Memory B cell (primary cell): Measurements from ENCODE around the gene SLC1A7.

Experiments
- ATAC-seq: fragments of 150-1000 bp; cut with Tn5 transposase; 2 replicates; pipeline ENCODE4 v1.10.0; 2021; ENCODE audit warnings: low read depth, mild to moderate bottlenecking, moderate library complexity
- DNase-seq, 2 donors: peaks; one replicate each; pipeline ENCODE4 v3.0.0; 2022; ENCODE audit warnings: low spot score in 2 of 2
- H3K27ac Mint-ChIP-seq: one replicate; pipeline ENCODE4 v1.8.0; 2022; ENCODE audit warnings: mild to moderate bottlenecking, moderate library complexity, mixed read lengths
- H3K27me3 Mint-ChIP-seq: one replicate; pipeline ENCODE4 v1.8.0; 2022; ENCODE audit warnings: mixed read lengths
- H3K36me3 Mint-ChIP-seq: one replicate; pipeline ENCODE4 v1.8.0; 2022; ENCODE audit warnings: mild to moderate bottlenecking, mixed read lengths
- H3K4me1 Mint-ChIP-seq: one replicate; pipeline ENCODE4 v1.8.0; 2022; ENCODE audit warnings: mixed read lengths
- H3K4me3 Mint-ChIP-seq: one replicate; pipeline ENCODE4 v1.8.0; 2022; ENCODE audit warnings: mild to moderate bottlenecking, moderate library complexity, mixed read lengths
- H3K9me3 Mint-ChIP-seq: one replicate; pipeline ENCODE4 v1.8.0; 2022; ENCODE audit warnings: mixed read lengths

SLC1A7 gene

GRCh38 chr1:53070621-53071020 is 71.8 kb downstream of the SLC1A7 start:
- ATAC-seq (no peak), DNase-seq (no peak)
- Mint-ChIP-seq H3K27me3 (peaks cover 12% of the 10 kb centered on the region), H3K4me1 (no peaks in the 10 kb centered on the region), H3K4me3 (no peak overlapping the region), H3K9me3 (no peaks in the 10 kb centered on the region), H3K36me3 (no peaks in the 10 kb centered on the region), H3K27ac (no peak overlapping the region)

DNA sequence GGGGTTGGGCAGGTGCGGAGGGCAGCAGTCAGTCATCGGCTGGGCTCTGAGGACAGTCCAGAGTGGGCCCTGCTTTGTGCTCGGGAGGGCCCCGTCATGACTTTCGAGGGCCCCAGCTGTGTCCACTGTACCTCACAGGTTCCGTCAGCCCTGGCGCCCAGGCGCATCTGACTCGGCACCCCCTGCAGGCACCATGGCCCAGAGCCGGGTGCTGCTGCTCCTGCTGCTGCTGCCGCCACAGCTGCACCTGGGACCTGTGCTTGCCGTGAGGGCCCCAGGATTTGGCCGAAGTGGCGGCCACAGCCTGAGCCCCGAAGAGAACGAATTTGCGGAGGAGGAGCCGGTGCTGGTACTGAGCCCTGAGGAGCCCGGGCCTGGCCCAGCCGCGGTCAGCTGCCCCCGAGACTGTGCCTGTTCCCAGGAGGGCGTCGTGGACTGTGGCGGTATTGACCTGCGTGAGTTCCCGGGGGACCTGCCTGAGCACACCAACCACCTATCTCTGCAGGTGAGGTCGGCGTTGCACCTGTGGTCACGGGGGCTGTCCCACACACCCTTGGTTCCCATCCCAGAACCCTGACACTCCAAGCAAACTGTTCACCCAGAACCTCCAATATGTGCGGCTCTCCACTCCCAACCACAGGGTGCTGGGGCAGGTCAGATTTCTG is 72.6 kb downstream of the SLC1A7 start:
- Mint-ChIP-seq H3K36me3 (no peaks in the 10 kb centered on the region), H3K9me3 (no peaks in the 10 kb centered on the region), H3K4me1 (no peaks in the 10 kb centered on the region), H3K27me3 (peaks cover 9% of the 10 kb centered on the region), H3K4me3 (no peak overlapping the region), H3K27ac (no peak overlapping the region)
- ATAC-seq (no peak), DNase-seq (no peak)

- ATAC-seq (no peak), DNase-seq (no peak)
- H3K27me3 Mint-ChIP-seq: peaks cover 9% of the 10 kb centered on the region
- H3K9me3 Mint-ChIP-seq: no peaks in the 10 kb centered on the region
- H3K27ac Mint-ChIP-seq: no peak overlapping the region
- no peak overlapping the region for H3K4me3 Mint-ChIP-seq
- H3K36me3 Mint-ChIP-seq: no peaks in the 10 kb centered on the region
- no peaks in the 10 kb centered on the region for H3K4me1 Mint-ChIP-seq
These were observed 73.2 kb downstream of the SLC1A7 start for GRCh38 chr1:53069265-53069662.

- no peak overlapping the region for H3K27ac Mint-ChIP-seq
- no peaks in the 10 kb centered on the region for H3K4me1 Mint-ChIP-seq
- ATAC-seq: no peak
- no peaks in the 10 kb centered on the region for H3K9me3 Mint-ChIP-seq
- no peak overlapping the region for H3K4me3 Mint-ChIP-seq
- H3K27me3 Mint-ChIP-seq: peaks cover 13% of the 10 kb centered on the region
- no peak for DNase-seq
- no peaks in the 10 kb centered on the region for H3K36me3 Mint-ChIP-seq
These were observed 73.9 kb downstream of the SLC1A7 start for GRCh38 chr1:53068314-53069099.

DNA sequence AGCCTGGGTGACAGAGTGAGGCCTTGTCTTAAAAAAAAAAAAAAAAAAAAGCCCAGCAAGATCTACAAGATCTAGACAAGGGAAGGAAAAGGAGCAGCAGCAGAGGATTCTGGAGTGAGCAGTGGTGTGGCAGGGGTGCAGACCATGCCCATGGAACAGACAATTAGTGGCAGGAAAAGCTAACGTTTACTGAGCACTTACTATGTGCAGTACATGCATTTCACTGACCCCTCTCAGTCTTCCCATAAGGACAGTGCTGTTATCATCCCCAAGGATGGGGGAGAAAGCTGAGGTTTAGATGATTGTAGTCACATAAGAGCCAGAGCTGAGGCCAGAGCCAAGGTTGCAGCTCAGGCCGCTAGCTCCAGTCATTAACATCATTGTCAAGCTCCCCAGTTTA is 74.6 kb downstream of the SLC1A7 start:
- H3K36me3 Mint-ChIP-seq: no peaks in the 10 kb centered on the region
- no peaks in the 10 kb centered on the region for H3K4me1 Mint-ChIP-seq
- ATAC-seq: no peak
- no peaks in the 10 kb centered on the region for H3K9me3 Mint-ChIP-seq
- no peak overlapping the region for H3K4me3 Mint-ChIP-seq
- peaks cover 16% of the 10 kb centered on the region for H3K27me3 Mint-ChIP-seq
- H3K27ac Mint-ChIP-seq: no peak overlapping the region
- DNase-seq: no peak

DNA sequence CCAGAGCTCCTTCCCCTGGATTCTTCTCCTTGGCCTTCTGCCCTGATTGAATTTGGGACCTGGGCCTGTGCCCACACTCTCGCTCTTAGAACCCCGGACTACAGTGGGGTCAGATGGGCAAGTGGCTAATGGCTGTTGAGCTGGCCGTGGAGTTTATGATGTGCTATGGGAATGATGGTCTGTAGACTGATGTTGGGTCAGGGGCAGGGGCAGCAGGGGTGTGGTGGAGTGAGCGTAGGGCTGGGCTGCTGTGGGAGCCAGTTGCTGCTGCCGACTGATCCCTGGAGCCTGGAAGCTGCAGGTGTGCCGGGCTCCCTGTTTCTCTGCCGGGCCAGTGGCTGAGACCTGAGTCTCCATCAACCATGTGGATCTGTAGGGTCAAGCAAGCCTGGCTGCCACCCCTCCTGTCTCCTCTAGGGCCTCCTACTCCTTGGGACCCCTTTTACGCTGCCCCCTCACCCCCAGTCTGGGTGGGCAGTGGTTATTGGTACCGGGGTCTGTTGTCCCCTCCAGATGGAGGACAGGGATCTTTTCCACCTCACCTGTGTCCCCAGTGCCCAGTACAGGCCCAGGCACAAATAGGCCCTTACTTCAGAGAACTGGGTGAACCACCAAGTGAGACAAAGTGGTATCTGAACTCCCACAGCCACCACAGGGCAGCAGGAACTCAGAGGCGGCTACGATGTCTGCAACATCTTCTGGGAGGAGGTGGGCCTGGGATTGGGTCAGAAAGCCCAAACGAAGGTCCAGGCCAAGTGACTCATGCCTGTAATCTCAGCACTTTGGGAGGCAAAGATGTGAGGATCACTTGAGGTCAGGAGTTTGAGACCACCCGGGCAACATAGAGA is 75.3 kb downstream of the SLC1A7 start:
- DNase-seq: no peak
- no peaks in the 10 kb centered on the region for H3K4me1 Mint-ChIP-seq

GRCh38 chr1:53066488-53066887 is 76.0 kb downstream of the SLC1A7 start:
- no peak overlapping the region for H3K4me3 Mint-ChIP-seq
- H3K36me3 Mint-ChIP-seq: no peaks in the 10 kb centered on the region
- DNase-seq: no peak
- ATAC-seq: no peak
- H3K27ac Mint-ChIP-seq: no peak overlapping the region
- no peaks in the 10 kb centered on the region for H3K4me1 Mint-ChIP-seq
- peaks cover 16% of the 10 kb centered on the region for H3K27me3 Mint-ChIP-seq
- no peaks in the 10 kb centered on the region for H3K9me3 Mint-ChIP-seq

More for the DNA sequence above, 75.3 kb downstream of the SLC1A7 start:
- H3K4me3 Mint-ChIP-seq: no peak overlapping the region
- H3K9me3 Mint-ChIP-seq: no peaks in the 10 kb centered on the region
- H3K36me3 Mint-ChIP-seq: no peaks in the 10 kb centered on the region
- ATAC-seq: no peak
- H3K27me3 Mint-ChIP-seq: peaks cover 16% of the 10 kb centered on the region
- H3K27ac Mint-ChIP-seq: no peak overlapping the region

DNA sequence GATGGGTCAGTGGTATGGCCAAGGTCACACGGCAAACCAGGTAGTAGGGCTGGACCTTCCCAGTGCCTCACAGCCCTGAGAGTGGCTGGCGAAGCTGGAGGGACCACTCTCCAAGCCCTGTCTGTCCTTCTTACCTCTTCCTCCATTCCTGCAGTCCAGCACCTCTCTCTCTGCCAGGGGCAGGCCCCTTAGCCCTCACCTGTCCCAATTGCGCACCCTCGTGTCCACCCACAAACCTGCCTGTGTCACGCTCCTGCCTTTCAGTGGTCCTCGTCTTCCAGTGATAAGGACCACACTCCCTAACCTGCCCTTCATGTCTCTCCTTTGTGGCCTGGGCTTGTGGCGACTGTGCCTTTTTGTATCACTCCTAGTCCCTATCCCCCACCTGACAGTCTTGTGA is 77.0 kb downstream of the SLC1A7 start:
- Mint-ChIP-seq H3K4me3 (no peak overlapping the region), H3K9me3 (no peaks in the 10 kb centered on the region), H3K27me3 (peaks cover 20% of the 10 kb centered on the region), H3K36me3 (no peaks in the 10 kb centered on the region), H3K4me1 (no peaks in the 10 kb centered on the region), H3K27ac (no peak overlapping the region)
- DNase-seq (no peak), ATAC-seq (no peak)

- ATAC-seq (no peak), DNase-seq (no peak)
- Mint-ChIP-seq H3K4me1 (no peaks in the 10 kb centered on the region), H3K9me3 (no peaks in the 10 kb centered on the region), H3K4me3 (no peak overlapping the region), H3K27me3 (peaks cover 22% of the 10 kb centered on the region), H3K27ac (no peak overlapping the region), H3K36me3 (no peaks in the 10 kb centered on the region)
These were observed 78.5 kb downstream of the SLC1A7 start for GRCh38 chr1:53063744-53064515.

GRCh38 chr1:53062708-53063591 is 79.5 kb downstream of the SLC1A7 start:
- Mint-ChIP-seq H3K27me3 (peaks cover 22% of the 10 kb centered on the region), H3K27ac (no peak overlapping the region), H3K4me3 (no peak overlapping the region), H3K9me3 (no peaks in the 10 kb centered on the region), H3K36me3 (no peaks in the 10 kb centered on the region), H3K4me1 (no peaks in the 10 kb centered on the region)
- DNase-seq (no peak), ATAC-seq (no peak)

GRCh38 chr1:53061859-53062707 is 80.4 kb downstream of the SLC1A7 start, which contains the start of gene PODN:
PODN (plus strand) TSS chr1:53062213; CDS start chr1:53069856, 7,643 bp downstream.
- H3K4me3 Mint-ChIP-seq: peak within 1 kb of the TSS; percentile 21
- H3K27ac Mint-ChIP-seq: no peak within 1 kb of the TSS
- H3K36me3 Mint-ChIP-seq: no peaks in the 10 kb centered on the region
- DNase-seq (no peak), ATAC-seq (no peak)
- H3K27me3 Mint-ChIP-seq: peaks cover 22% of the 10 kb centered on the region
- no peaks in the 10 kb centered on the region for H3K9me3 Mint-ChIP-seq
- no peaks in the 10 kb centered on the region for H3K4me1 Mint-ChIP-seq

DNA sequence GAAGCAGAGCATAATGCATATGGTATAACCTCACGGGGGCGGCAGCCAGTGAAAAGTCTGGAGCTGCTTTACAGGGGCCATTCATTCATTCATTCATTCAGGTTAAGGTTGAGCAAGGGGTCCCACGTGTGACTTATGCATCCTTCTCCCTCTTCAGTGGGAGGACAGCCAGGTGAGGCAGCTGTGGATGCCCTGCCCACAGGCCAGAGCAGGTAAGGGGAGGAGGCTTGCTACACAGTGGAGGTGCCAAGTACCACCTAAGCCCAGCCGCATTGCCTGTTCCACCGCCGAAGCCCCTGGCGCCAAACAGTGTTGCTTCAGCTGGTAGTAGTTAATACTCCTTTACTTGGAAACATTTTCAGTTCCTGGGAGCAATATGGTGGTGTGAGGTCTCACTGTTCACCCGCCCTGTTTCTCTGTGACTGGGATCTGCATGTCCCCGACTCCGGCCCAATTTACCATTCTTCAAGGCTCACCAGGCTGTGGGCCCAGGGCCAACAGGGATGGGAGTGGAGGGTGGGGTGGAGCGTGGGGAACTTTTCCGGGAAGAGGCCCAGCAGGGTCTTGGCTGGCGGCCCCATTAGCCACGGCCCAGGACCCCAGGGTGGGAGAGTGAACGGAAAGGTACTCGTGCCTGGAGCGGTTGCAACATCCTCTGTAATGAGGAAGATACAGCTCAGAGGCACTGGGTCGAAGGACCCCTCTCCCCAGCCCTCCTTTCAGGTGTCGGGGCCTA is 81.1 kb downstream of the SLC1A7 start:
- Mint-ChIP-seq H3K4me3 (peak overlapping the region; percentile 21), H3K9me3 (no peaks in the 10 kb centered on the region), H3K27me3 (peaks cover 19% of the 10 kb centered on the region), H3K36me3 (no peaks in the 10 kb centered on the region), H3K27ac (no peak overlapping the region), H3K4me1 (no peaks in the 10 kb centered on the region)
- DNase-seq (no peak), ATAC-seq (no peak)
